ENCODE measurements around the gene PTRH1. TPM values are rescaled to one million over a fixed set of nuclear protein-coding genes. Genes with fewer than 3 reads are reported as not detected.

PTRH1 gene
- total and polyA plus RNA-seq, 10 of the 15 experiments (the other 5 are each of a cell fraction or from before 2014, with no cell fraction given): 0.69 to 38.4 (median 10.2) TPM

- TF ChIP-seq ZBTB40 (IDR thresholded peaks at IDR 0.05; ENCODE audit: borderline replicate concordance) (peak; percentile 50; the same call in 1 of the 2 replicates), CREM (IDR thresholded peaks at IDR 0.05; ENCODE audit: low read depth) (no peak), E4F1 (IDR thresholded peaks at IDR 0.05; ENCODE audit: borderline replicate concordance, partially characterized antibody) (peak; percentile 20), RUNX3 (IDR thresholded peaks at IDR 0.05; ENCODE audit: low read length) (0 out of 2 replicates have a peak, but pooled peaks have one; percentile 15), GABPA (IDR thresholded peaks at IDR 0.05; ENCODE audit: low read depth) (0 out of 2 replicates have a peak, but pooled peaks have one; percentile 20), USF1 (IDR thresholded peaks at IDR 0.05; ENCODE audit: borderline replicate concordance, extremely low read length, insufficient read depth, low read depth, low read length) (peak; percentile 52), BCL3 (IDR thresholded peaks at IDR 0.05; ENCODE audit: borderline replicate concordance, insufficient read depth, low read depth, low read length, poor library complexity, severe bottlenecking) (no peak), BHLHE40 (IDR thresholded peaks at IDR 0.05; ENCODE audit: borderline replicate concordance in 1 of 2, low read depth in 2 of 2, low read length in 1 of 2) (peak; percentile 22 to 42; a peak in 1 of 4 replicates), NFYA (IDR thresholded peaks at IDR 0.05; ENCODE audit: borderline replicate concordance, low read depth, low read length) (no peak; the same call in 1 of the 2 replicates), SP1 (IDR thresholded peaks at IDR 0.05; ENCODE audit: low read depth, low read length) (peak; percentile 74), TCF12 (IDR thresholded peaks at IDR 0.05; ENCODE audit: low read depth, low read length) (no peak), LARP7 (IDR thresholded peaks at IDR 0.05) (no peak), FOS (IDR thresholded peaks at IDR 0.05; ENCODE audit: borderline replicate concordance, extremely low read depth, insufficient read length) (peak; percentile 30)
Measured at GRCh38 chr9:127698985-127699670, 16.3 kb downstream of the PTRH1 start (continued).

Data from GM12878 (cell line).